ENCODE data around the gene FSHR. TPM values are rescaled to one million over a fixed set of nuclear protein-coding genes. Genes with fewer than 3 reads are reported as not detected.

Gene FSHR
- total and polyA plus RNA-seq, 7 donors, result not detected

GRCh38 chr2:48929571-48930301 is 224.6 kb downstream of the FSHR start:
- no peak for DNase-seq
- Histone ChIP-seq H3K27ac (no peak overlapping the region), H3K36me3 (no peaks in the 10 kb centered on the region), H3K4me1 (no peaks in the 10 kb centered on the region), H3K4me3 (no peak overlapping the region), H3K27me3 (peaks cover 0 to 2% (median 0%) of the 10 kb centered on the region in 3 donors), H3K9me3 (no peaks in the 10 kb centered on the region)
- intact Hi-C loops (cut with DNase I), result no loop called here
- WGBS, 2 donors, result 50 to 72% methylated on average over 6 of the region's 6 CpGs
- no peak for TF ChIP-seq POLR2A (IDR thresholded peaks at IDR 0.05)
- no peak for TF ChIP-seq EP300 (IDR thresholded peaks at IDR 0.05)
- TF ChIP-seq, protein P1, sequence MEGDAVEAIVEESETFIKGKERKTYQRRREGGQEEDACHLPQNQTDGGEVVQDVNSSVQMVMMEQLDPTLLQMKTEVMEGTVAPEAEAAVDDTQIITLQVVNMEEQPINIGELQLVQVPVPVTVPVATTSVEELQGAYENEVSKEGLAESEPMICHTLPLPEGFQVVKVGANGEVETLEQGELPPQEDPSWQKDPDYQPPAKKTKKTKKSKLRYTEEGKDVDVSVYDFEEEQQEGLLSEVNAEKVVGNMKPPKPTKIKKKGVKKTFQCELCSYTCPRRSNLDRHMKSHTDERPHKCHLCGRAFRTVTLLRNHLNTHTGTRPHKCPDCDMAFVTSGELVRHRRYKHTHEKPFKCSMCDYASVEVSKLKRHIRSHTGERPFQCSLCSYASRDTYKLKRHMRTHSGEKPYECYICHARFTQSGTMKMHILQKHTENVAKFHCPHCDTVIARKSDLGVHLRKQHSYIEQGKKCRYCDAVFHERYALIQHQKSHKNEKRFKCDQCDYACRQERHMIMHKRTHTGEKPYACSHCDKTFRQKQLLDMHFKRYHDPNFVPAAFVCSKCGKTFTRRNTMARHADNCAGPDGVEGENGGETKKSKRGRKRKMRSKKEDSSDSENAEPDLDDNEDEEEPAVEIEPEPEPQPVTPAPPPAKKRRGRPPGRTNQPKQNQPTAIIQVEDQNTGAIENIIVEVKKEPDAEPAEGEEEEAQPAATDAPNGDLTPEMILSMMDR (IDR thresholded peaks at IDR 0.05), result no peak
- no peak for TF ChIP-seq POLR2AphosphoS5 (IDR thresholded peaks at IDR 0.05)

DNA sequence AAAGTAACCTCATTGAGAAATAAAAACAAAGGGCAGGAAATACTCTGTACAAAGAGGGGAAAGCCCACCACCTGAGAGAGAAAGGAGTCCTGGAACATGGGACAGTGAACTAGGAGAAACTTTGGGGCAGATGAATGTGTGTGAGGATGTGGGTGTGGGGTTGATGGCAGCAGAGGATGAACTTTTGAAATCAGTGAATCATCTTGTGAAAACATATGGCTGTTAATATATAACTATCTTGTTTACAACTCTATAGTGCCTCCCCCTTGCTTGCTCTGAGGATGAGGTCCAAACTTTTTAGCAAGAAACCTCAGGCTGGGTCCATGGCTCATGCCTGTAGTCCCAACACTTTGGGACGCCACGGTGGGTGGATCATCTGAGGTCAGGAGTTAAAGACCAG is 227.0 kb downstream of the FSHR start:
- no peaks in the 10 kb centered on the region for H3K4me1 ChIP-seq
- intact Hi-C loops (cut with DNase I), result no loop called here
- DNase-seq, result no peak
- H3K36me3 ChIP-seq, result no peaks in the 10 kb centered on the region
- no peaks in the 10 kb centered on the region for H3K9me3 ChIP-seq
- TF ChIP-seq POLR2A (IDR thresholded peaks at IDR 0.05), result no peak
- TF ChIP-seq, protein P1 (IDR thresholded peaks at IDR 0.05), result no peak
- TF ChIP-seq POLR2AphosphoS5 (IDR thresholded peaks at IDR 0.05), result no peak
- no peak for TF ChIP-seq EP300 (IDR thresholded peaks at IDR 0.05)
- H3K4me3 ChIP-seq, result no peak overlapping the region
- H3K27me3 ChIP-seq, result peaks cover 0 to 2% (median 0%) of the 10 kb centered on the region in 3 donors
- 78 to 89% methylated on average over 2 of the region's 2 CpGs for WGBS, 2 donors
- no peak overlapping the region for H3K27ac ChIP-seq

- TF ChIP-seq, protein P1 (IDR thresholded peaks at IDR 0.05), result no peak
- TF ChIP-seq EP300 (IDR thresholded peaks at IDR 0.05), result no peak
- DNase-seq, result peak; percentile 49
- 91% methylated on average over 19 of the region's 19 CpGs for WGBS, 2 donors
- Histone ChIP-seq H3K27ac (no peak overlapping the region), H3K36me3 (no peaks in the 10 kb centered on the region), H3K9me3 (peaks cover 0 to 3% (median 0%) of the 10 kb centered on the region in 4 donors), H3K4me3 (no peak overlapping the region), H3K27me3 (no peaks in the 10 kb centered on the region), H3K4me1 (no peaks in the 10 kb centered on the region)
- intact Hi-C loops (cut with DNase I), result no loop called here
Measured at GRCh38 chr2:48915884-48916283, 238.4 kb downstream of the FSHR start.

DNA sequence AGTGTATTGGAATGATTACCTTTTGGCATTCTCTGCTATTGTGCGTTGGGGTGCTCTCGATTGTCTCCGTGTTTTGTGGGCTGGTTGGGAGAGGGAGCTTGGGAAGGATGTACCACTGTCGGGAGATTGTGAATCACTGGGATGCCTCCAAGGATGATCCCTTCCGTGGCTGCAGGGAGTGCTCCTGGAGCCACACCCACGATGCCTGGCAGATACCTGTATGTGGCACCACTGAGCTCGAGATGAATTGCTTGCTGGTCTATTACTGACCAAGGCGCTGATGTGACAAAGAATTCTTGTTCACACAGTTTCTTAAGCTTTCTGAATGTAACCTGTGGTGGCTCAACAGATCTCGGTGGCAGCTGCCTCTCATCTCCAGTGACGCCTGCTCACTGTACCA is 239.1 kb downstream of the FSHR start:
- H3K27ac ChIP-seq, result no peak overlapping the region
- peaks cover 0 to 3% (median 0%) of the 10 kb centered on the region in 4 donors for H3K9me3 ChIP-seq
- H3K4me3 ChIP-seq, result no peak overlapping the region
- TF ChIP-seq, protein P1 (IDR thresholded peaks at IDR 0.05), result no peak
- TF ChIP-seq EP300 (IDR thresholded peaks at IDR 0.05) (no peak), POLR2AphosphoS5 (IDR thresholded peaks at IDR 0.05) (no peak), POLR2A (IDR thresholded peaks at IDR 0.05) (no peak)
- no peaks in the 10 kb centered on the region for H3K36me3 ChIP-seq
- H3K27me3 ChIP-seq, result no peaks in the 10 kb centered on the region
- no peaks in the 10 kb centered on the region for H3K4me1 ChIP-seq
- intact Hi-C loops (cut with DNase I), result no loop called here
- no peak for DNase-seq
- WGBS, 2 donors, result 73 to 80% methylated on average over 10 of the region's 10 CpGs

All from sigmoid colon (tissue), 7 donors.